ENCODE results near the gene LCP2.

DNA sequence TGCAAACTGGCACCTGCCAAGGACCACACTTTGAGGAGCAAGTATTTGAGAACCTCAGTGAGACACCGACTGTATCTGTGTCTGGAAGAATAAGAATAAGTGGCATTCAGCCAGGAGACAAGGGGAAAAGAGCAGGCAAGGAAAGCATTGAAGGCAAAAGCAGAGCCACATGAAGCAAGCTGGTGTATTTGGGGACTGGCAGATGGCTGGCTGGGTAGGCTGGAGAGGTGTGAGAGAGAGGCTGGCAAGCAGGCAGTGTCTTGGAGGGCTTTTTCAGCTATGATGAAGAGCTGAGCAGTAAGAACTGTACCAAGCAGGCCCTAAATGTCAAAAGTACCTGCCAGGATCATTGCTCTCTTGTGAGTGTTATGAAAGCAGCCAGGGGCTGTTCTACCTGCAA lies 78.9 kb downstream of the LCP2 start:
- TF ChIP-seq, protein P1, sequence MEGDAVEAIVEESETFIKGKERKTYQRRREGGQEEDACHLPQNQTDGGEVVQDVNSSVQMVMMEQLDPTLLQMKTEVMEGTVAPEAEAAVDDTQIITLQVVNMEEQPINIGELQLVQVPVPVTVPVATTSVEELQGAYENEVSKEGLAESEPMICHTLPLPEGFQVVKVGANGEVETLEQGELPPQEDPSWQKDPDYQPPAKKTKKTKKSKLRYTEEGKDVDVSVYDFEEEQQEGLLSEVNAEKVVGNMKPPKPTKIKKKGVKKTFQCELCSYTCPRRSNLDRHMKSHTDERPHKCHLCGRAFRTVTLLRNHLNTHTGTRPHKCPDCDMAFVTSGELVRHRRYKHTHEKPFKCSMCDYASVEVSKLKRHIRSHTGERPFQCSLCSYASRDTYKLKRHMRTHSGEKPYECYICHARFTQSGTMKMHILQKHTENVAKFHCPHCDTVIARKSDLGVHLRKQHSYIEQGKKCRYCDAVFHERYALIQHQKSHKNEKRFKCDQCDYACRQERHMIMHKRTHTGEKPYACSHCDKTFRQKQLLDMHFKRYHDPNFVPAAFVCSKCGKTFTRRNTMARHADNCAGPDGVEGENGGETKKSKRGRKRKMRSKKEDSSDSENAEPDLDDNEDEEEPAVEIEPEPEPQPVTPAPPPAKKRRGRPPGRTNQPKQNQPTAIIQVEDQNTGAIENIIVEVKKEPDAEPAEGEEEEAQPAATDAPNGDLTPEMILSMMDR (IDR thresholded peaks at IDR 0.05; ENCODE audit: borderline replicate concordance, extremely low read depth, low read length, poor library complexity, severe bottlenecking) = no peak
- no peak for TF ChIP-seq EZH2 (IDR thresholded peaks at IDR 0.05; ENCODE audit: borderline replicate concordance, low read depth, low read length, severe bottlenecking)

Measured in DND-41 (cell line).